ENCODE data around the gene TM4SF5.

Gene TM4SF5

GRCh38 chr17:4748686-4749085 is 23.0 kb upstream of the TM4SF5 start:
- no peak for DNase-seq

DNA sequence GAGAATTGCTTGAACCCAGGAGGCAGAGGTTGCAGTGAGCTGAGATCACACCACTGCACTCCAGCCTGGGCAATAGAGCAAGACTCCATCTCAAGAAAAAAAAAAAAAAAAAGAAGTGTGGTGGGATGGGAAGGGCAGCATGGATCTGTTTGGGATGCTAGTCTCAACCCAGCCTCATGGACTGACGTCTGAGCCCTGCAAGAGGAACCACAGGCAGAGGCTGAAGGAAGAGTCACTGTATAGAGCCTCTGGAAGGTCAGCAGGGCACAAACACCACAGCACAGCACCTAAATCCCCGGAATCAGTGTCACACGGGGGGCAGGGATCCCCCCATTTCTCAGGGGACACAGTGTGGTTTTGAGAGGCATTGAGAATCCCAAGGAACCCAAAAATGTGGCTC is 21.1 kb upstream of the TM4SF5 start:
- DNase-seq, result no peak

DNA sequence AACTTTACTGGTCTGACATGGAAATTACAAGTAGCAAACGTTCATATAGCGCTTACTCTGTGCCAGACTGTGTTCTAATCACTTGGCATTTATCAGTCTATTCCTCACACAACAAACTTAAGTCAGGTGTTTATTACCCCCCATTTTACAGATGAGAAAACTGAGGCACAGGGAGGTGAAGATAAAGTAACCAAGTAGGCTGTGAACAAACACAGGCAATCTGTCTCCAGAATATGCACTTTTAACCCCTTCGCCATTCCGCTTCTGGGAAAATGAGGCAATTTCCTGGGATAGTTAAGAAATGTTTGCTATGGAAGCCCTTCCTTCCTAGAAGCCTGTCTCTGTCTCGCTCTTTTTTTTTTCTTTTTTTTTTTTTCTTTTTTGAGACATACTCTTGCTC is 19.8 kb upstream of the TM4SF5 start:
- DNase-seq, result no peak

- no peak for DNase-seq
Observed at GRCh38 chr17:4753392-4753791, 18.3 kb upstream of the TM4SF5 start.

DNA sequence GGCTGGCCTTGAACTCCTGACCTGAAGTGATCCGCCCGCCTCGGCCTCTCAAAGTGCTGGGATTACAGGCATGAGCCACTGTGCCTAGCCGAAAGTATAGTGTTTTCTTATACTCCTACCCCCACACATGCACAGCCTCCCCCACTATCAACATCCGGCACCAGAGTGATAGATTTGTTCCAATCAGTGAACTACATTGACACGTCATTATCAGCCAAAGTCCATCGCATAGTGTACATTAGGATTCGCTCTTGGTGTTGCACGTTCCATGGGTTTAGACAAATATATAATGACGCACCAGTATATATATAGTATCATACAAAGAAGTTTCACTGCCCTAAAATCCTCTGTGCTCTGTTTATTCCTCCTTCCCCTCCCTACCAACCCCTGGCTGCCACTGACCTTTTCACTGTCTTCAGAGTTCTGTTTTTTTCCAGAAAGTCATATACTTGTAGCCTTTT is 11.9 kb upstream of the TM4SF5 start:
- no peak for DNase-seq

- DNase-seq, result no peak
Observed at GRCh38 chr17:4764595-4764994, 7.1 kb upstream of the TM4SF5 start.

- peak; percentile 22 for DNase-seq
Observed at GRCh38 chr17:4766201-4766600, 5.5 kb upstream of the TM4SF5 start.

DNA sequence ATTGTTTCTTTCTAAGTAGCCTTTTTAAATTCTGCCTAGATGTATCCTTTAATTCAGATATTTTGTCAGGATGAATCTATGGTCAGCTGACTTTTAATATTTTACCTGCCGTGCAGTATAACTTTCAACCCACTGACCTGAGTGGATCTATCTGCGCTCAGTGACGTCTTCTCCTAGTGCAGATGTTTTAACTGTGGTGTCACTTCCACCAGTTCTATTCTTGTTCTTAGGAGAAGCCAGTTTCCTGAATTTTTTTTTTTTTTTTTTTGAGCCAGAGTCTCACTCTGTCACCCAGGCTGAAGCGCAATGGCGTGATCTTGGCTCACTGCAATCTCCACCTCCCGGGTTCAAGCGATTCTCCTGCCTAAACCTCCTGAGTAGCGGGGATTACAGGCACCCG is 5.0 kb upstream of the TM4SF5 start:
- DNase-seq, result no peak

DNA sequence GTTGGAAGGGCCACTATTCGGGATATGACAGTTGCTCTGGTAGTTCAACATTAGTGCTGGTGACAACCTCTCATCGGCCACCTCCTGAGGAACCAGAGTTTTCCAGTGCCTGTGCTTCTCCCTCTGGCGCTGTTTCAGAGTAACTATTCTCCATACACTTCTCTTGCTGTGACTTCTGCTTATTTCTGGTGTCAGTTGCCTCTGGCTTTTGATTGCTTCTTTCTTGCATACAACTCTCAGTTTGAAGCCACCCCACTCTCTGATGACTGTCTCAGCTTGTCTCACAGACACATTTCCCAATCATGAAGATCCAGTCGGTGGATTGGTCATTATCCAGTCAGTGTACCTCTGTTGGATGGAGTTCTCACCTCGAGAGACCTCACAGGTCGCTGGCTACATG is 3.4 kb upstream of the TM4SF5 start:
- no peak for DNase-seq

GRCh38 chr17:4769628-4770027 is 2.1 kb upstream of the TM4SF5 start:
- no peak for DNase-seq

DNA sequence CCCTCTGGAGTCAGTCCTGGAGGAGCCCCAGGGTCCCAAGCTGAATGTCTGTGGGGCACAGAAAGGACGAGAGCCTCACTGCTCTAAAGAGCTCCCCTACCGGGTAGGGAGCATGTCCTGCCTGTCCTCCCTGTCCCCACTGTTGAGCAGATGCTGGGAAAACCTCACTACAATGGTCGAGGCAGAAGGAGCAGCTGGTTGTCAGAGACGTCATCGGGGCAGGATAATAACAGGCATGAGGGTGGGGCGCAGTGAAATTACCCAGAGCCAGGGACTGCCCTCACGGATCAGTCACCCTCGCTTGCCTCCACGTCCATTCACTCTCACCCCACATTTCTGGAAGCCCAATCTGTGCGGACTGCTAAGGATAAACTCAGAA is 538 bp downstream of the TM4SF5 start:
- no peak for DNase-seq

- DNase-seq, result no peak
Observed at GRCh38 chr17:4777969-4778760, 6.5 kb downstream of the TM4SF5 start.

DNA sequence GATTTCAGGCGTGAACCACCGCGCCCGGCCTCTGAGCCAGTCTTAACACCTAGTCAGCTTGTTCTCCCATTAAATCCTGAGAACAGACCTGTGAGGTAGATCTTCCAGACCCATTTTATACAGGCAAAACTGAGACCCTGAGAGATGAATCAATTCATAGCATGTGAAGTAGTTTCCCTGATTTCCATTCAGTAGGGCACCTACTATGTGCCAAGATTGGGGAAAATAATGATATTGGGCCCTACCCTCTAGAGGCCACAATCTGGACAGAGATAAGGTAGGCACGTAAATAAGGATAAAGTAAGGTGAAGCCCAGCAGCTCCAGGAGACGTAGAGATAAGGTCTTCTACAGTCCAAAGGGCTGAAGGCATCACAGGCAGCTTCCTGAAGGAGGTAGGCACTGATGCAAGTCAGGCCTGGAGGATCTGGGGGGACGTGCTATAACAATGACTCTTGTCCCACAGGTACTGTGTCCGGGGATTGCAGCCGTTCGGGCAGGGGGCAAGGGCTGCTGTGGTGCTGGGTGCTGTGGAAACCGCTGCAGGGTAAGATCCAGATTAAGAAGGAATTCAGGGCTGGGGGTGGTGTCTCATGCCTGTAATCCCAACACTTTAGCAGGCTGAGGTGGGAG is 8.8 kb downstream of the TM4SF5 start:
- no peak for DNase-seq

- no peak for DNase-seq
Observed at GRCh38 chr17:4782652-4783051, 11.0 kb downstream of the TM4SF5 start.

- no peak for DNase-seq
Observed at GRCh38 chr17:4785311-4786105, 13.8 kb downstream of the TM4SF5 start.

GRCh38 chr17:4786106-4786511 is 14.4 kb downstream of the TM4SF5 start, which contains the start of gene VMO1:
VMO1 (minus strand) TSS chr17:4786364; CDS start chr17:4786352, 12 bp downstream.
- DNase-seq, result no peak

- no peak for DNase-seq
Observed at GRCh38 chr17:4786516-4786915, 14.8 kb downstream of the TM4SF5 start.

- no peak for DNase-seq
Observed at GRCh38 chr17:4788159-4788806, 16.6 kb downstream of the TM4SF5 start.

- DNase-seq, result no peak
Observed at GRCh38 chr17:4788807-4789700, 17.4 kb downstream of the TM4SF5 start, which contains the start of gene GLTPD2. GLTPD2 (plus strand) TSS chr17:4788964; CDS start chr17:4789012, 48 bp downstream.

DNA sequence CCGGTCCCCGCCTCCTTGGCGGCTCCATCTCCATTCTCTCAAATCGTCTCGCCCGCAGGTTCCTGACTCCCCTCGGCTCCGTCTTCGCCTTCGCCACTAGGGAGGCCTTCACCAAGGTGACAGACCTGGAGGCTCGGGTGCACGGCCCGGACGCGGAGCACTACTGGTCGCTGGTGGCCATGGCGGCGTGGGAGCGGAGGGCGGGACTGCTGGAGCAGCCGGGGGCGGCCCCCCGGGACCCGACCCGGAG is 17.9 kb downstream of the TM4SF5 start:
- no peak for DNase-seq

DNA sequence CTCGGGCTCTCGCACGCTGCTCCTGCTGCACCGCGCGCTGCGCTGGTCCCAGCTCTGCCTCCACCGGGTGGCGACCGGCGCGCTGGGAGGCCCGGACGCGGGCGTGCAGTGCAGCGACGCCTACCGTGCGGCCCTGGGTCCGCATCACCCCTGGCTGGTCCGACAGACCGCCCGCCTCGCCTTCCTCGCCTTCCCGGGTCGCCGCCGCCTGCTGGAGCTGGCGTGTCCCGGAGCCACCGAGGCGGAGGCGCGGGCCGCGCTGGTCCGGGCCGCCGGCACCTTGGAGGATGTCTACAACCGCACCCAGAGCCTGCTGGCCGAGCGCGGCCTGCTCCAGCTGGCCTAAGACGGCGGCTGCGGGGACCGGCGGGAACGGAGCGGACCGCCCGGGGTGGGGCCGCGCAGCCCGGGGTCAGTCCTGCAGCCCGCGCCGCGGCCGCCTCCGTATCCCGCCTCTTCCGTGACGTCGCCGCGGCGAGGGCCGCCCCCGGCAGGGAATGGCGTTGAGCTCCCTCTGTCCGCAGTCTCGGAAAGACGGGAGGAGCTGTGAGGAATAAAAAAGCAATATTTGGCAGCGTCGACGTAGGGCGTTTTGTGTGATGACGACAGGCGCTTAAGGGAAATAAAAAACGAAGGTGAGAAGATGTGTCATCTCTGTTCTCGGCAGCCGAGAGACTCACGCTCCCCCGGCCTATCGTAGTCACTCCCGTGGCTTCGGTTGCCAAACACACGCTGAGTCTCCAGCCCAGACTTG is 18.4 kb downstream of the TM4SF5 start:
- DNase-seq, result peak; percentile 84

DNA sequence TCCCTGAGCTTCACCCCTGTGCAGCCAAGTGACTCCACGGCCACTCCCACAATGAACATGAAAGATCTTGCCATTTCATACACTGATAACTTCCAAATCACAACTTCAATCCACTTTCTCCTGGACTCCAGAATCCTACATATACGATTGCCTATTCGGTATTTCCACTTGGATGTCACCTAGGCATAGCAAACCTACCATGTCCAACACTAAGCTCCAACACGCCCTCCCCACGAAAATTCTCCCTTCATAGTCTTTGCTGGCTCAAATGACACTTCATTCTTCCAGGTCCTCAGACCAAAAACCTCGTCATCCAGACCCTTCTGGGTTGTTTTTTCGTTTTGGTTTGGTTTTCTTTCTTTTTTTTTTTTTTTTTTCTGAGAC is 19.0 kb downstream of the TM4SF5 start:
- DNase-seq, result no peak
